Transverse colon (tissue), 4 donors: Measurements from ENCODE around the gene FAM131C. TPM values are rescaled to one million over a fixed set of nuclear protein-coding genes. Genes with fewer than 3 reads are reported as not detected.
"Not testable (repeated sequence)": the region's sequence is repeated elsewhere in the genome, so short reads cannot be mapped to it uniquely, and the experiment has no call there.

Experiments
- DNase-seq: peaks from one replicate; pipeline ENCODE4 v3.0.0-alpha.2; 2019
- H3K27ac ChIP-seq, 4 donors: fragments of 200-600 bp; sonication (generic); 2 replicates each; pipeline ENCODE4 v1.5.1; 2016 to 2018; ENCODE audit warnings: inconsistent platforms in 4 of 4
- H3K27me3 ChIP-seq: fragments of 200-600 bp; sonication (generic); 2 replicates; pipeline ENCODE4 v1.5.1; 2017; ENCODE audit warnings: inconsistent platforms
- H3K36me3 ChIP-seq, 4 donors: fragments of 200-600 bp; sonication (generic); 2 replicates each; pipeline ENCODE4 v1.5.1; 2017 to 2019; ENCODE audit warnings: inconsistent platforms in 4 of 4
- H3K4me1 ChIP-seq, 4 donors: fragments of 200-600 bp; sonication (generic); 2 replicates each; pipeline ENCODE4 v1.5.1; 2017 to 2020; ENCODE audit warnings: inconsistent platforms in 4 of 4
- H3K4me3 ChIP-seq, 4 donors: fragments of 200-600 bp; sonication (generic); 1 replicate in 1 of 4; 2 replicates in 3 of 4; pipeline versions ENCODE4 v1.5.1 to v1.6.1; 2017 to 2019; ENCODE audit warnings: inconsistent platforms in 4 of 4
- H3K9me3 ChIP-seq, 2 donors: fragments of 200-600 bp; sonication (generic); 2 replicates each; pipeline ENCODE4 v1.5.1; 2017 to 2019; ENCODE audit warnings: inconsistent platforms in 2 of 2
- EP300 ChIP-seq: sonication (generic); formaldehyde crosslinking; IDR thresholded peaks from one replicate; pipeline ENCODE4 v1.6.1; 2017; ENCODE audit warnings: antibody characterized with exemption, low read depth
- POLR2A ChIP-seq: fragments of 450-650 bp; IDR thresholded peaks from one replicate; pipeline ENCODE4 v1.6.1; 2016; ENCODE audit warnings: antibody characterized with exemption, mild to moderate bottlenecking, moderate library complexity
- POLR2AphosphoS5 ChIP-seq, 3 donors: sonication (generic); formaldehyde crosslinking; IDR thresholded peaks; one replicate each; pipeline ENCODE4 v1.6.1; 2016; ENCODE audit warnings: antibody characterized with exemption in 3 of 3
- whole genome bisulfite sequencing, 2 donors: methylation state at CpG; one replicate each; pipeline ENCODE4 v1.1.5; 2018; ENCODE audit warnings: low coverage in 1 of 2; 5-methylcytosine and 5-hydroxymethylcytosine counted together
- in situ Hi-C, 4 donors: fragments of 200-750 bp; cut with MboI; loops; one replicate each; pipeline versions ENCODE4 v1.15.0 to v1.15.1; 2017; ENCODE audit warnings: low sequenced_read_pairs in 3 of 4, low pct_ligation_motif_present in 1 of 4, low pct_unique_long_range_greater_than_20kb in 1 of 4
- intact Hi-C: fragments of 100-400 bp; cut with DNase I; formaldehyde crosslinking; loops from one replicate; pipeline ENCODE4 v1.15.1; 2023; ENCODE audit warnings: low total_unique reads
- total RNA-seq, 4 donors: library from RNA; depleted of rRNA; stranded (reverse); fragments of >200 nt; gene quantifications; one replicate each; pipeline ENCODE4 v1.1.0, GENCODE V29; 2016
- TF ChIP-seq, protein P1 (sequence below), 5 experiments: fragments of 200-600 bp in 3 of 5; fragments of 450-650 bp in 2 of 5; sonication (generic) in 3 of 5; IDR thresholded peaks; 1 replicate in 2 of 5; 2 replicates in 3 of 5; pipeline ENCODE4 v1.5.1; 2016 to 2017; ENCODE audit warnings: antibody characterized with exemption in 5 of 5, inconsistent platforms in 3 of 5, mild to moderate bottlenecking in 2 of 5, moderate library complexity in 1 of 5

Gene FAM131C
- total RNA-seq, 4 donors from 2014 or later = 1.2 TPM; not detected in 3

DNA sequence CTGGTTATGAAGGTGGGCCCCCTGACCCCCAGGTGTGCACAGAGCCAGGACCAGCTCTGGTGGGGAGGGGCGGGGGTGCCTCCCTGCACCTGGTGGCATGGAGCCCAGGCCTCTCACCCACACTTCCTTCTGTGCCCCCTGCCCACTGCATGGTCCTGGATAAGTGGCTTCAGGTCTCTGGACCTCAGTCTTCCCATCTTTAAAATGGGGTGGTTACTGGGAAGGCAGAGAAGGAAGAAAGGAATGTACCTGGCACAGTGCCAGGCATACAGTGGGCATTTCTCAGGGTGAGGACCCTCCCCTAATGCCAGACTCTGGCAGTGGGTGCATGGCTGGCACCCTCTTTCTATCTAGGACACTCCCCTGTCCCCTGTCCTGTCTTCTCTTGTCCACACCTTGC, 44.2 kb downstream of the FAM131C start:
- no peak for TF ChIP-seq POLR2A
- intact Hi-C loops = no loop called here
- no peak for DNase-seq
- H3K36me3 ChIP-seq = no peaks in the 10 kb centered on the region
- no peaks in the 10 kb centered on the region for H3K9me3 ChIP-seq
- H3K27me3 ChIP-seq = peaks cover 26% of the 10 kb centered on the region
- no peak overlapping the region for H3K27ac ChIP-seq
- H3K4me1 ChIP-seq = peaks cover 11 to 15% (median 13%) of the 10 kb centered on the region in 4 donors
- H3K4me3 ChIP-seq = no peak overlapping the region
- in situ Hi-C loops = no loop called here
- WGBS, 2 donors = 60% methylated on average over 1 of the region's 1 CpG; no CpG with 5 or more reads in 1 of the 2 donors

DNA sequence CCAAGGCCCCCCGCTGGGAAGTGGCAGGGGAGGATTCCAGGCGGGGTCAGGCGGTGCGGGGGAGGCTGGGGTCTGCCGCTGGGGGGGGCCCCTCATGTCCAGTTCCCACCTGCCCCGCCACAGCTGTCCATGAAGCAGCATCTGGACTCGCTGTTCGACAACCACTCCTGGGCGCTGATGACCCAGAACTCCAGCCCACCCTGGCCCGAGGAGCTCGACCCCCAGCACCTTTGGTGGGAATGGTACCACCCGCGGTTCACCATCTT, 44.5 kb downstream of the FAM131C start:
- H3K36me3 ChIP-seq, DNase-seq, intact Hi-C loops, H3K9me3 ChIP-seq, H3K27ac ChIP-seq, H3K4me3 ChIP-seq, in situ Hi-C loops: not testable (repeated sequence)
- Histone ChIP-seq H3K4me1 (peaks cover 11 to 15% (median 13%) of the 10 kb centered on the region in 4 donors), H3K27me3 (peaks cover 26% of the 10 kb centered on the region)
- 73% methylated on average over 6 of the region's 13 CpGs; no CpG with 5 or more reads in 1 of the 2 donors for WGBS, 2 donors

DNA sequence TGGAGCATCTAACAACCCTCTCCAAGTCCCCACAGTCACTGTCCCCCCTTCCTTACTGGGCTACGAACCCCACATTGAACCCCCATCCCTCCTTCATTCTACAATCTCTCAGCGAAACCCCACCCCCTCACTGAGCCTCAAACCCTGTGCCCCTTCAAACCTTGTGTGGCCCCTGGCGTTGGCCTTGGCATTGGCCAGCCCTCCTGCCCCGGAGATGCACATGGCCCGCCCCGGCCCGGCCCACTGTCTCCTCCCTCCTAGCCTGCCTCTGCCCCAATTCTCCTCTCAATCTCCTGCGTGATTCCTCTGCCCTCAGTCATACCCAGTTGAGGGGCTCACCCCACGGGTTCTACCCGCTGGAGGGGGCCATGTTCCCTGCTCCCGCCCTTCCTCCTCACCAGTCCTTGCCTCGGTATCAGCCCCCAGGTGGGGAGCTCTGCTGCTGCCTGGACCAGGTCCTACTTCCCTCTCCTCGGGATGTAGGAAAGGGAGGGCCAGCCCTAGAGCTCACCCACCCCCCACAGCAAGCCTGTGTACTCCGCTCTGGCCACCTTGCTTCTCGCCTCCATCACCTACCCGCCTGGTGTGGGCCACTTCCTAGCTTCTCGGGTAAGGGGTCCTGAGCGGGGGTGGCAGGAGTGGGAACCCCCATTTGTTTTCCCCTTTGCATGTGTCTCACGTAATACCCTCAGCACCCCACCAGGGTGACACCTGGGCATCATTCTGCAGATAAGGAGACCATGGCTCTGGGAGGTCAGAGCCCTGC, 45.0 kb downstream of the FAM131C start:
- WGBS, 2 donors = 43 to 54% methylated on average over 4 to 19 of the region's 19 CpGs
- in situ Hi-C loops = no loop called here
- no peak overlapping the region for H3K27ac ChIP-seq

DNA sequence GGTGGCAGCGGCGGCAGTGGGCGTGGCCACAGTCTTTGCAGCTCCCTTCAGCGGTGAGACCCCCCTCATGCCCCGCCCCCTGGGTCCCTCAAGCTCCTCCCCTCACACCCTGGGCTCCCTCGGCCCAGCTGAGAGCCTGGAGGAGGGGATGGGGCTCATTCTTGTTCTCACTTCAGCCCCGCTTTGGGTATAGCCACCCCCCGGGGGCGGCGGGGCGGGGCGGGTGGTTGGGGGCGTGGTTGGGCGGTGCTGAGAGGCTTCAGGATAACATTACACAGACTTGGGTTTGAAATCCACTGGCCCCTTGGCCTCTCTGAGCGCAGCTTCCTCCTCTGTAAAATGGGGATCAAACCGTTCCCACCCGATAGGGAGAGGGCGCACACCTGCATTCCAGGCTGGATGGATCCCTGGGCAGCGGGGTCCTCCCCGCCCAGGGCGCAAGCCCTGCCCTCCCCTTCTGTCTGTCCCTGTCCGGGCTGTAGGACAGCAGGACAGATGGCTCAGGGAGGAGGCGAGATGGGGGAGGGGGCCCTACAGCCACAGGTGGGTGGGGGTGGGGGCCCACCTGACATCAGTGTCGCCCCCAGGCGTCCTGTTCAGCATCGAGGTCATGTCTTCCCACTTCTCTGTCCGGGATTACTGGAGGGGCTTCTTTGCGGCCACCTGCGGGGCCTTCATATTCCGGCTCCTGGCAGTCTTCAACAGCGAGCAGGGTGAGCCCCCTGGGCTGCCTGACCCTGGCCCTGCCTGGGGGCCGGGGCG, 46.5 kb downstream of the FAM131C start:
- H3K36me3 ChIP-seq = no peaks in the 10 kb centered on the region
- peaks cover 26% of the 10 kb centered on the region for H3K27me3 ChIP-seq
- peaks cover 8 to 9% (median 8%) of the 10 kb centered on the region in 4 donors for H3K4me1 ChIP-seq
- intact Hi-C loops = no loop called here
- peak overlapping the region in 1 of 4 donors; percentile 14 for H3K27ac ChIP-seq
- WGBS, 2 donors = 19% methylated on average over 18 of the region's 33 CpGs; no CpG with 5 or more reads in 1 of the 2 donors
- TF ChIP-seq POLR2AphosphoS5 (IDR thresholded peaks at IDR 0.05) (no peak), EP300 (no peak), POLR2A (no peak)
- TF ChIP-seq, protein P1, sequence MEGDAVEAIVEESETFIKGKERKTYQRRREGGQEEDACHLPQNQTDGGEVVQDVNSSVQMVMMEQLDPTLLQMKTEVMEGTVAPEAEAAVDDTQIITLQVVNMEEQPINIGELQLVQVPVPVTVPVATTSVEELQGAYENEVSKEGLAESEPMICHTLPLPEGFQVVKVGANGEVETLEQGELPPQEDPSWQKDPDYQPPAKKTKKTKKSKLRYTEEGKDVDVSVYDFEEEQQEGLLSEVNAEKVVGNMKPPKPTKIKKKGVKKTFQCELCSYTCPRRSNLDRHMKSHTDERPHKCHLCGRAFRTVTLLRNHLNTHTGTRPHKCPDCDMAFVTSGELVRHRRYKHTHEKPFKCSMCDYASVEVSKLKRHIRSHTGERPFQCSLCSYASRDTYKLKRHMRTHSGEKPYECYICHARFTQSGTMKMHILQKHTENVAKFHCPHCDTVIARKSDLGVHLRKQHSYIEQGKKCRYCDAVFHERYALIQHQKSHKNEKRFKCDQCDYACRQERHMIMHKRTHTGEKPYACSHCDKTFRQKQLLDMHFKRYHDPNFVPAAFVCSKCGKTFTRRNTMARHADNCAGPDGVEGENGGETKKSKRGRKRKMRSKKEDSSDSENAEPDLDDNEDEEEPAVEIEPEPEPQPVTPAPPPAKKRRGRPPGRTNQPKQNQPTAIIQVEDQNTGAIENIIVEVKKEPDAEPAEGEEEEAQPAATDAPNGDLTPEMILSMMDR (IDR thresholded peaks at IDR 0.05) = no peak
- peak overlapping the region in 2 of 4 donors; percentile 18 to 34 for H3K4me3 ChIP-seq
- peak; percentile 25 for DNase-seq
- in situ Hi-C loops = no loop called here
- H3K9me3 ChIP-seq = no peaks in the 10 kb centered on the region

More for the DNA sequence above, 45.0 kb downstream of the FAM131C start:
- Histone ChIP-seq H3K27me3 (peaks cover 26% of the 10 kb centered on the region), H3K9me3 (no peaks in the 10 kb centered on the region), H3K4me1 (peaks cover 11 to 15% (median 13%) of the 10 kb centered on the region in 4 donors), H3K4me3 (no peak overlapping the region), H3K36me3 (no peaks in the 10 kb centered on the region)
- no peak for DNase-seq
- intact Hi-C loops = no loop called here
- TF ChIP-seq, protein P1 (IDR thresholded peaks at IDR 0.05) = no peak
- TF ChIP-seq EP300 = no peak
- TF ChIP-seq POLR2AphosphoS5 (IDR thresholded peaks at IDR 0.05) = no peak
- no peak for TF ChIP-seq POLR2A

DNA sequence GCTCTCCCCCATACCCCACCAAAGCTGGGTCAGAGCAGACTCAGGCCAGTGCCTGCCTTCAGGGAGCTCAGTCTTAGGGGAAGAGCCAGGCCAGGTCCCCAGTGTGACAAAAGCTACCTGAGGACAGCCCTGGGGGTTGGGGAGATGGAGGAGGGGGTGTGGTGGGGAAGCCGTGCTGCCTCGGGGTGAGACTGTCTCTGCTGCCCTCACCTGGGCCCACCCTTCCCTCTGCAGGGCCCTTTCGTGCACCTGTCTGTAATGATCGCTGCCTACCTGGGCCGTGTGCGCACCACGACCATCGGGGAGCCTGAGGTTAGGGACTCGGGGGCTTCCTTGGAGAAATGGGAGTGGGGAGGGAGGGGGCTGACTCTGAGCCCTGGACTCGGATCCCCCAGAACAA, 47.1 kb downstream of the FAM131C start:
- in situ Hi-C loops, intact Hi-C loops, H3K27ac ChIP-seq, DNase-seq, H3K4me1 ChIP-seq, H3K4me3 ChIP-seq, H3K36me3 ChIP-seq, H3K9me3 ChIP-seq: not testable (repeated sequence)
- peaks cover 26% of the 10 kb centered on the region for H3K27me3 ChIP-seq
- WGBS, 2 donors = 39% methylated on average over 9 of the region's 10 CpGs; no CpG with 5 or more reads in 1 of the 2 donors
